GM20000 (cell line): Measurements from ENCODE around the gene MS4A10.

Source experiments
- DNase-seq: peaks from one replicate; pipeline ENCODE4 v3.0.0; 2012; ENCODE audit warnings: low spot score
- CTCF ChIP-seq: IDR thresholded peaks from 2 replicates; pipeline ENCODE4 v1.5.1; 2012; ENCODE audit warnings: mild to moderate bottlenecking, control low read depth; ENCODE audit errors: extremely low read depth, missing control alignments

Gene MS4A10

DNA sequence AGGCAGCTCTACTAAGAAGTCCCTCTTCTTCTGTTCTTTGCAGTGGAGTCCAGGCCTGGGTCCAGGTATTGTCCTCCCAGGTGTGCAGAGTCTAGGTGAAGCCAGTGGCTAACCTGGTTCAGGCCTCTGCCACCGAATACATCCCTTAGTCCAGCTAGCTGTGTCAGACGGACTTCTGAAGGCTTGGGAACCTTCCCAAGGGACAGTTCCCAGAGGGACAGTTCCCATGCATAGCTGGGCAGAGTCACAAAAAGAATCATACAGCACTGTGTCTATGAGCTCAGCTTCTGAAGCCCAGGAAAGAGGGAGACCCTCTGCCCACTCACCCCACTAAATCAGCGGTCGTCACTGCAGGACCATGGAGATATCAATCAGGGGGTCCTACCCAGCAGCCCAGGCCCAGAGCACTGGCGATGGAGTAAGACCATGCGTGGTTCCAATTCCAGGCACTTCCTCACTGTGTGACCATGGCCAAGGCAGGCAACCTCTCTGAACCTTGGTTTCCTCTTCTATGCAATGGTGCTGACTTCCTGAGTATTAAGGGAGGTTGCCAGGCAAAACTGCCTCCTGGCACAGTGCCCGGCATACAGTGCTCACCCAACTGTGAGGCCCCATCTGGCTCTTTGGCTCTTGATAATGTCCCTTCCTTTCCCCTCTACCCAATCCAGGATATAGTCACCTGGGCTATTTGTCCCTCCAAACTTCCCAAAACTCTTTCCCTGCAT is 3.4 kb downstream of the MS4A10 start:
- DNase-seq, result no peak

GRCh38 chr11:60790726-60791125 is 5.6 kb downstream of the MS4A10 start:
- TF ChIP-seq CTCF, result no peak
- no peak for DNase-seq

More for the DNA sequence above, 3.4 kb downstream of the MS4A10 start:
- no peak for TF ChIP-seq CTCF

GRCh38 chr11:60791153-60791933 is 6.2 kb downstream of the MS4A10 start:
- no peak for TF ChIP-seq CTCF
- DNase-seq, result no peak

- TF ChIP-seq CTCF, result no peak
- no peak for DNase-seq
These were observed 7.4 kb downstream of the MS4A10 start for GRCh38 chr11:60792521-60792920.

- no peak for TF ChIP-seq CTCF
- no peak for DNase-seq
These were observed 10.2 kb downstream of the MS4A10 start for GRCh38 chr11:60795291-60795690.

DNA sequence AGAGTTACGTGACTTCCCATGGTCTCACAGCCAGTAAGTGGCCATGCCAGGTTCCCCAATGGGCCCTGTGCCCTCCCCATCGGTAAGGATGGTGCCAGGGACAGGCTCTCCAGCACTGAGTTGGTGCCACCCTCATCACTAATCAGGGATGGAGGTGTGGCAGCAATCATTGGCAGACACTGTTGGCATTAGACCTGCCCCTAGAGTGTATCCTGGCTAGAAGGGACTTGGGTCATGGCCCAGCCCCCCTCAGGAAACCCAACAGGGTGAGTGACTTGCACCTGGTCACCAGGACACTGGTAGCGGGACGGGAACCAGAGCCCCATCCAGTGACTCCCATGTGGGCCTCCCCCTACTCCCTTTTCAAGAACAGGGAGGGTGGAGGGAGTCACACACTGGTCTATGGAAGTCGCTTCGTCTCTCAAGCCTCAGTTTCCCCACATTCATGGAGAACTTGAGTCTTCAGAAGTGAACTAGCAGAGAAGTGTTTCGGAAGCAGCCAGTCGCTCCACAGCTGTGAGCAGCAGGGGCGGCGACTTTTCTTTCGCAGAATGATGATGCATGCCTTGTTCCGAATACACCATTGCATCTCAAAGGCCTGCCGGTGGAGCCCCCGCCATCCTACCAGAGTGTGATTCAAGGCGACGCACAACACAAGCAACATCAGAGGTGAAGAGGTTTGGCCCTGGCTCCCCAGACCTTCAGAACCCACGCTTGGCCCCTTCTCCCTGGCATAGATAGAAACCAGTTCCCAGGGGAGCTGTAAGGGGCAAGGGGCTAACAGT is 12.9 kb downstream of the MS4A10 start:
- DNase-seq, result no peak
- TF ChIP-seq CTCF, result no peak

DNA sequence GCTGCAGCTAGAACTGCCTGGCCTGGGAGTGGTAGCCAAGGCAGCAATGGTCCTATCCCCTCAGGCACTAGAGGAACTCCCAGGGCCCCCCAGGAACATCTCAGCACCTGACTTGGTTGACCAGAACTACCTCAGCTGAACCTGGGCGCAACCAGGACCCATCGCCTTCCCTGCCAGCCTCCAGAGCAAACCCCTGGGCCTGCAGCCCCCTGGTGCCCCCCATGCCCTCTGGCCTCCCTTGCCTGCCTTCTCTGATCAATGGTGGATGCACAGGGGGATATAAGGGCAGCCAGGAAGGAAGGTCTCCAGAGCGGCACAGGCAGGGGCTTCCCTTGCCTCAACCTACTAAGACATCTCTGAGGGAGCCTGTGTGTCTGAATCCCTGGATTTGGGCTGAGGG is 13.5 kb downstream of the MS4A10 start:
- no peak for TF ChIP-seq CTCF
- DNase-seq, result no peak
